Activated T-cell treated with anti-CD3 and anti-CD28 coated beads for 24 hours (primary cell): ENCODE data around the gene COMMD1.
"Not testable (repeated sequence)": the region's sequence is repeated elsewhere in the genome, so short reads cannot be mapped to it uniquely, and the experiment has no call there.

Experiments
- DNase-seq: peaks from one replicate; pipeline ENCODE4 v3.0.0-alpha.2; 2020; ENCODE audit warnings: low read depth

COMMD1 gene

GRCh38 chr2:61966087-61966727 lies 60.7 kb downstream of the COMMD1 start:
- no peak for DNase-seq

GRCh38 chr2:61967262-61967661 lies 61.8 kb downstream of the COMMD1 start:
- DNase-seq: no peak

GRCh38 chr2:61969376-61969775 lies 63.9 kb downstream of the COMMD1 start:
- no peak for DNase-seq

- no peak for DNase-seq
Measured at GRCh38 chr2:61970807-61971556, 65.5 kb downstream of the COMMD1 start.

GRCh38 chr2:61978522-61978921 lies 73.0 kb downstream of the COMMD1 start:
- DNase-seq: no peak

GRCh38 chr2:61980758-61981157 lies 75.3 kb downstream of the COMMD1 start:
- no peak for DNase-seq

- DNase-seq: no peak
Measured at GRCh38 chr2:61984682-61985081, 79.2 kb downstream of the COMMD1 start.

GRCh38 chr2:61988462-61989366 lies 83.2 kb downstream of the COMMD1 start:
- DNase-seq: no peak

- DNase-seq: no peak
Measured at GRCh38 chr2:61993422-61994024, 88.0 kb downstream of the COMMD1 start.

GRCh38 chr2:61994531-61994930 lies 89.1 kb downstream of the COMMD1 start:
- no peak for DNase-seq

GRCh38 chr2:61995065-61995464 lies 89.6 kb downstream of the COMMD1 start:
- DNase-seq: no peak

- no peak for DNase-seq
Measured at GRCh38 chr2:61995515-61995914, 90.0 kb downstream of the COMMD1 start.

- no peak for DNase-seq
Measured at GRCh38 chr2:61998426-61998825, 93.0 kb downstream of the COMMD1 start.

- no peak for DNase-seq
Measured at GRCh38 chr2:62000538-62000937, 95.1 kb downstream of the COMMD1 start.

GRCh38 chr2:62001431-62001830 lies 96.0 kb downstream of the COMMD1 start:
- no peak for DNase-seq

GRCh38 chr2:62004428-62004827 lies 99.0 kb downstream of the COMMD1 start:
- not testable (repeated sequence) for DNase-seq

GRCh38 chr2:62007555-62007954 lies 102.1 kb downstream of the COMMD1 start:
- DNase-seq: no peak

GRCh38 chr2:62010632-62011256 lies 105.3 kb downstream of the COMMD1 start:
- no peak for DNase-seq

- DNase-seq: no peak
Measured at GRCh38 chr2:62013641-62014040, 108.2 kb downstream of the COMMD1 start.

GRCh38 chr2:62014102-62014501 lies 108.6 kb downstream of the COMMD1 start:
- DNase-seq: no peak

- no peak for DNase-seq
Measured at GRCh38 chr2:62016957-62017356, 111.5 kb downstream of the COMMD1 start.

GRCh38 chr2:62029910-62030309 lies 124.4 kb downstream of the COMMD1 start:
- no peak for DNase-seq
